Right lobe of liver (tissue), 6 donors: ENCODE measurements around the gene MTM1. TPM values are rescaled to one million over a fixed set of nuclear protein-coding genes. Genes with fewer than 3 reads are reported as not detected.
A peak's percentile ranks its signal among the peaks of the same experiment; 100 is the strongest.

Experiments used
- ATAC-seq, 4 donors: fragments of 200-7000 bp; cut with Tn5 transposase; one replicate each; pipeline ENCODE4 v1.9.1; 2020; ENCODE audit warnings: mild to moderate bottlenecking in 4 of 4, moderate library complexity in 4 of 4
- DNase-seq, 3 donors: peaks; one replicate each; pipeline ENCODE4 v3.0.0-alpha.2; 2020
- H3K27ac ChIP-seq, 3 donors: fragments of 200-600 bp; one replicate each; pipeline ENCODE4 v1.8.0; 2022
- H3K27me3 ChIP-seq, 2 donors: fragments of 200-600 bp; one replicate each; pipeline ENCODE4 v1.8.0; 2022
- H3K36me3 ChIP-seq, 4 donors: fragments of 200-600 bp; sonication (generic) in 1 of 4; one replicate each; pipeline versions ENCODE4 v1.5.1 to v1.8.0; 2017 to 2022; ENCODE audit warnings: control low read depth in 1 of 4
- H3K4me1 ChIP-seq, 4 donors: fragments of 200-600 bp; sonication (generic) in 1 of 4; one replicate each; pipeline versions ENCODE4 v1.5.1 to v1.8.0; 2017 to 2022; ENCODE audit warnings: control low read depth in 1 of 4
- H3K4me3 ChIP-seq, 3 donors: fragments of 200-600 bp; one replicate each; pipeline ENCODE4 v1.8.0; 2022
- H3K9me3 ChIP-seq, 4 donors: fragments of 200-600 bp; sonication (generic) in 1 of 4; one replicate each; pipeline versions ENCODE4 v1.5.1 to v1.8.0; 2017 to 2022; ENCODE audit warnings: control low read depth in 1 of 4
- CTCF ChIP-seq, 4 donors: fragments of 200-600 bp in 3 of 4; fragments of 450-650 bp in 1 of 4; IDR thresholded peaks; one replicate each; pipeline versions ENCODE4 v1.5.1 to v1.8.0; 2016 to 2022; ENCODE audit warnings: antibody characterized with exemption in 4 of 4, mild to moderate bottlenecking in 2 of 4
- POLR2A ChIP-seq: fragments of 450-650 bp; IDR thresholded peaks from one replicate; pipeline ENCODE4 v1.6.1; 2017; ENCODE audit warnings: antibody characterized with exemption, mild to moderate bottlenecking
- WGBS: methylation state at CpG from one replicate; pipeline ENCODE4 v1.1.6; 2018; ENCODE audit warnings: low coverage, low lambda C conversion rate; ENCODE audit not compliant: insufficient coverage; ENCODE audit errors: missing lambda C conversion rate; 5-methylcytosine and 5-hydroxymethylcytosine counted together
- intact Hi-C, 2 donors: fragments of 100-400 bp; cut with DNase I; formaldehyde crosslinking; loops; one replicate each; pipeline versions ENCODE4 v1.11.2 to v1.14.1; 2022
- total RNA-seq, 6 experiments: library from RNA; depleted of rRNA in 2 of 6; stranded (reverse); fragments of >200 nt in 2 of 6; fragmentation: NEBNext Ultra II Directional in 3 of 6; extraction: Animal tissue kit (Norgen Biotek cat#: 25700) in 3 of 6; gene quantifications; one replicate each; pipeline versions ENCODE4 v1.1.0 to v1.2.4, GENCODE V29; 2016 to 2023
- donor health status: DM: no; HTN: yes; CAD: no.
- donor health status: DM: no; HTN: no; CAD: no.
- donor health status: DM: no; HTN: no; CAD: no.
- donor health status: DM: no; HTN: yes; CAD: no.
- donor health status: DM: no; HTN: yes; CAD: no.

Gene MTM1
- total RNA-seq, 6 experiments from 2014 or later = 9.8 to 18.0 (median 13.5) TPM

GRCh38 chrX:150644422-150644821 is 76.0 kb downstream of the MTM1 start:
- Histone ChIP-seq H3K4me3 (no peak overlapping the region), H3K4me1 (no peaks in the 10 kb centered on the region), H3K9me3 (no peaks in the 10 kb centered on the region), H3K36me3 (peaks cover 0 to 31% (median 3%) of the 10 kb centered on the region in 4 donors), H3K27me3 (no peaks in the 10 kb centered on the region), H3K27ac (no peak overlapping the region)
- ATAC-seq = no peak
- WGBS = 48% methylated on average over 4 of the region's 4 CpGs
- TF ChIP-seq POLR2A = no peak
- no peak for TF ChIP-seq CTCF (IDR thresholded peaks at IDR 0.05)
- DNase-seq = no peak
- intact Hi-C loops = no loop called here

DNA sequence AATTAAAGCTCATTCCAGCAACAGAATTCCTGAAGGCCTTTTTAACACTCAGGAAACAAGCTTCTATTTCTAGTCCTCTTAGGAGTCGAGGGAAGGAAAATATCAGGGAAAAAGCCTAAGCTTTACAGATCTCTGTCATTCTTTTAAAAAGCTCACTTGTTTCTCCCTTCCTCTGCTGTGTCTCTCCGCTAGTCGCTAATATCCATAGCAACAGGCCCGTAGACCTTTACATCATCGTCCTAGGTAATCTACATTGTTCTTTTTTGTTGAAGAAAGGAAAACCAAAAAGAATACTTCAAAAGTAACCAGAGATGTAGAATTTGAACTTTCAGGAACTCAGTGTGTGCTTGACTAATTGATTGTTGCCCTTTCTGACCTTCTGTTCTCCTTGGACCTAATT is 78.9 kb downstream of the MTM1 start:
- ATAC-seq (no peak), DNase-seq (no peak)
- intact Hi-C loops = no loop called here
- Histone ChIP-seq H3K9me3 (no peaks in the 10 kb centered on the region), H3K36me3 (peaks cover 0 to 11% (median 5%) of the 10 kb centered on the region in 4 donors), H3K27me3 (no peaks in the 10 kb centered on the region), H3K4me3 (no peak overlapping the region), H3K27ac (no peak overlapping the region), H3K4me1 (no peaks in the 10 kb centered on the region)
- 64% methylated on average over 5 of the region's 5 CpGs for WGBS
- no peak for TF ChIP-seq POLR2A
- TF ChIP-seq CTCF (IDR thresholded peaks at IDR 0.05) = no peak

GRCh38 chrX:150648296-150648940 is 80.0 kb downstream of the MTM1 start:
- H3K27ac ChIP-seq = no peak overlapping the region
- WGBS = 32% methylated on average over 4 of the region's 4 CpGs
- H3K4me1 ChIP-seq = no peaks in the 10 kb centered on the region
- no peak overlapping the region for H3K4me3 ChIP-seq
- intact Hi-C loops = no loop called here
- ATAC-seq (no peak), DNase-seq (no peak)
- no peaks in the 10 kb centered on the region for H3K9me3 ChIP-seq
- peaks cover 0 to 7% (median 4%) of the 10 kb centered on the region in 4 donors for H3K36me3 ChIP-seq
- TF ChIP-seq CTCF (IDR thresholded peaks at IDR 0.05) = no peak
- no peak for TF ChIP-seq POLR2A
- no peaks in the 10 kb centered on the region for H3K27me3 ChIP-seq

- Histone ChIP-seq H3K4me3 (no peak overlapping the region), H3K27ac (no peak overlapping the region), H3K9me3 (no peaks in the 10 kb centered on the region), H3K27me3 (no peaks in the 10 kb centered on the region), H3K36me3 (peaks cover 0 to 7% (median 3%) of the 10 kb centered on the region in 4 donors), H3K4me1 (no peaks in the 10 kb centered on the region)
- TF ChIP-seq CTCF (IDR thresholded peaks at IDR 0.05) (no peak), POLR2A (no peak)
- intact Hi-C loops = no loop called here
- 44% methylated on average over 8 of the region's 8 CpGs for WGBS
- ATAC-seq (peak; percentile 22 to 56 (median 46)), DNase-seq (no peak)
Measured at GRCh38 chrX:150649096-150649870, 80.9 kb downstream of the MTM1 start.
